ENCODE results near the gene PRR19. TPM values are rescaled to one million over a fixed set of nuclear protein-coding genes. Genes with fewer than 3 reads are reported as not detected.
A peak's percentile ranks its signal among the peaks of the same experiment; 100 is the strongest.

The PRR19 gene
- polyA plus RNA-seq, 3 donors = 0.35 to 0.51 (median 0.38) TPM

- intact Hi-C loops (cut with micrococcal nuclease) = loop anchor here (1.0 to 2.0 kb wide), 3 partner anchors 14 to 27 kb away; partner anchors contain the start of genes ERF (in 2 of the 2) and GSK3A (in 1 of the 2)
These were observed 33.0 kb upstream of the PRR19 start, which contains the start of gene CIC for GRCh38 chr19:42268704-42269477. Gene CIC, plus strand, starts transcription at chr19:42269252. Its CDS starts 2,532 bp downstream, at chr19:42271784.

More at GRCh38 chr19:42268704-42269477, 33.0 kb upstream of the PRR19 start, which contains the start of gene CIC:
- peak within 1 kb of the TSS; percentile 73 to 88 (median 76) for H3K4me3 ChIP-seq (replicated peaks in 1 of 3; ENCODE audit: low read depth in 2 of 3, low read length in 3 of 3)
- Mint-ChIP-seq H3K36me3 (peaks cover 15 to 24% of the 10 kb centered on the region in 2 donors), H3K27me3 (ENCODE audit: low read depth in 3 of 3) (peaks cover 0 to 1% (median 1%) of the 10 kb centered on the region in 3 donors), H3K4me3 (peak within 1 kb of the TSS; percentile 84 to 95), H3K9me3 (peaks cover 0 to 2% (median 0%) of the 10 kb centered on the region in 7 donors), H3K4me1 (peaks cover 29% of the 10 kb centered on the region), H3K27ac (peak within 1 kb of the TSS in 4 of 7 donors; percentile 98 to 99 (median 99))
- peak; percentile 100 for DNase-seq
- H3K4me2 ChIP-seq (replicated peaks; ENCODE audit: extremely low read depth, low read length, poor library complexity, severe bottlenecking) = peak within 1 kb of the TSS; percentile 92
- H3K79me2 ChIP-seq (ENCODE audit: insufficient read depth, low read length) = peaks cover 44% of the 10 kb centered on the region
- peak within 1 kb of the TSS; percentile 90 to 99 for H3K27ac ChIP-seq (ENCODE audit: low read depth in 1 of 2, low read length in 2 of 2)
- WGBS (ENCODE audit: insufficient coverage) = under 1% methylated on average over 35 of the region's 52 CpGs
- H4K20me1 ChIP-seq (ENCODE audit: insufficient read depth, low read length) = peaks cover 10% of the 10 kb centered on the region
- no peaks in the 10 kb centered on the region for H3K9me3 ChIP-seq (replicated peaks in 1 of 2; ENCODE audit: control insufficient read depth in 1 of 2, insufficient read depth in 1 of 2, low read length in 2 of 2)
- peaks cover 21 to 22% of the 10 kb centered on the region in 2 donors for H3K36me3 ChIP-seq (replicated peaks in 1 of 2; ENCODE audit: control insufficient read depth in 1 of 2, insufficient read depth in 2 of 2, low read length in 2 of 2)
- peak within 1 kb of the TSS; percentile 89 for H3K9ac ChIP-seq (ENCODE audit: insufficient read depth, low read length, poor library complexity, severe bottlenecking)
- peaks cover 30 to 35% of the 10 kb centered on the region in 2 donors for H3K4me1 ChIP-seq (ENCODE audit: control insufficient read depth in 1 of 2, insufficient read depth in 2 of 2, low read length in 2 of 2)
- peak within 1 kb of the TSS; percentile 83 for H2AFZ ChIP-seq (ENCODE audit: insufficient read depth, low read depth, low read length, poor library complexity, severe bottlenecking)
- no peaks in the 10 kb centered on the region for H3K27me3 ChIP-seq (ENCODE audit: control insufficient read depth in 2 of 2, insufficient read depth in 2 of 2, low read length in 2 of 2)
- TF ChIP-seq CTCF (IDR thresholded peaks at IDR 0.05) = no peak
